Ectodermal cell (in vitro differentiated cells): ENCODE data around the gene M6PR.

ENCODE experiments used
- H3K27ac ChIP-seq: 2 replicates; pipeline ENCODE4 v1.7.0; 2013; ENCODE audit warnings: mild to moderate bottlenecking, low read depth, low read length; ENCODE audit not compliant: insufficient read depth, poor library complexity, severe bottlenecking
- H3K27me3 ChIP-seq: 2 replicates; pipeline ENCODE4 v1.7.0; 2013; ENCODE audit warnings: mild to moderate bottlenecking, low read length; ENCODE audit not compliant: insufficient read depth, control insufficient read depth, poor library complexity, severe bottlenecking
- H3K36me3 ChIP-seq: one replicate; pipeline ENCODE4 v1.7.0; 2013; ENCODE audit warnings: low read length; ENCODE audit not compliant: control insufficient read depth, insufficient read depth
- H3K4me1 ChIP-seq: one replicate; pipeline ENCODE4 v1.7.0; 2013; ENCODE audit warnings: low read length; ENCODE audit not compliant: control insufficient read depth, insufficient read depth
- H3K4me3 ChIP-seq: 2 replicates; pipeline ENCODE4 v1.7.0; 2013; ENCODE audit warnings: low read depth, low read length, control low read depth; ENCODE audit not compliant: insufficient read depth
- H3K9me3 ChIP-seq: 2 replicates; pipeline ENCODE4 v1.7.0; 2013; ENCODE audit warnings: mild to moderate bottlenecking, low read length, moderate library complexity; ENCODE audit not compliant: control insufficient read depth
- WGBS, 2 experiments: methylation state at CpG; one replicate each; pipeline ENCODE4 v1.1.7; 2013; ENCODE audit warnings: missing lambda C conversion rate in 2 of 2; 5-methylcytosine and 5-hydroxymethylcytosine counted together

M6PR gene

GRCh38 chr12:8899830-8900229 lies 49.6 kb downstream of the M6PR start:
- Histone ChIP-seq H3K4me1 (no peaks in the 10 kb centered on the region), H3K9me3 (no peaks in the 10 kb centered on the region), H3K4me3 (no peak overlapping the region), H3K27ac (no peak overlapping the region), H3K36me3 (no peaks in the 10 kb centered on the region), H3K27me3 (no peaks in the 10 kb centered on the region)
- 92 to 96% methylated on average over 6 of the region's 6 CpGs for WGBS, 2 experiments

DNA sequence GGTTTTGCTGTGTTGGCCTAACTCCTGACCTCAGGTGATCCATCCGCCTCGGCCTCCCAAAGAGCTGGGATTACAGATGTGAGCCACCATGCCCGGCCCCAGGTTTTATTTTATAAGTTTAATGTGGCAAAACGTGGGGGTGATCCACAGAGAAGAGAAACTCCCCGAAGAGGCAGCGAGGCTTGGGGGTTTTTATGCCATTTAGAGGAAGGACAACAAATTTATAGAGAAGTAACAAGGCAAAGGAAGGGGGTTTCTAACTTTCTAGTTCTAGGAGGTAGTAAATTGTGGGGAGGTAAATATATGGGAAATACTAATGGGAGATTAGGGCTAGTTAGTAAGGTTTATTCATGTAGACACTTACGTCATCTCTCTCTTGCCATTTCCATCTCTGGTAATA lies 52.4 kb downstream of the M6PR start:
- Histone ChIP-seq H3K27me3 (no peaks in the 10 kb centered on the region), H3K4me1 (no peaks in the 10 kb centered on the region), H3K27ac (no peak overlapping the region), H3K36me3 (no peaks in the 10 kb centered on the region), H3K4me3 (no peak overlapping the region), H3K9me3 (no peaks in the 10 kb centered on the region)
- WGBS, 2 experiments = 93 to 94% methylated on average over 7 of the region's 7 CpGs

GRCh38 chr12:8894986-8895385 lies 54.5 kb downstream of the M6PR start:
- H3K4me1 ChIP-seq = no peaks in the 10 kb centered on the region
- no peak overlapping the region for H3K27ac ChIP-seq
- no peaks in the 10 kb centered on the region for H3K36me3 ChIP-seq
- H3K27me3 ChIP-seq = no peaks in the 10 kb centered on the region
- no peak overlapping the region for H3K4me3 ChIP-seq
- no CpG with 5 or more reads among the region's 1 CpG for WGBS, 2 experiments
- no peaks in the 10 kb centered on the region for H3K9me3 ChIP-seq

DNA sequence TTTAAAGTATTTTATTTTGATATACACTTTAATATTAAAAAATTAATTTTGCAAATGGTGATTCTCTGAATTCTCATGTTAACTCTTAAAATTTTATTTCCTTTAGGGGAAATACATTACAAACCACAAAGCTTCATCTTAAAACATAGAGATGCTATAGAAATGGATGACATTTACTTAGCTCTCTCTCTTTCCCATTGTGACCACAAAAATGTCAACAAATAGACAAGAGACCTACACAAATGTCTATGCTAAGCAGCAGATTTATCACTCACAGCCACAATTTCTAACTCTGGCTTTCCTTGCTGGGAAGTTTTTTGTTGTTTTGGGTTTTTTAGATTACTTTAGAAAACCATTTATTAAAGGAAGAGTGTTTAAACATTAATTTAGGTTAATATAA lies 55.1 kb downstream of the M6PR start:
- no peak overlapping the region for H3K27ac ChIP-seq

DNA sequence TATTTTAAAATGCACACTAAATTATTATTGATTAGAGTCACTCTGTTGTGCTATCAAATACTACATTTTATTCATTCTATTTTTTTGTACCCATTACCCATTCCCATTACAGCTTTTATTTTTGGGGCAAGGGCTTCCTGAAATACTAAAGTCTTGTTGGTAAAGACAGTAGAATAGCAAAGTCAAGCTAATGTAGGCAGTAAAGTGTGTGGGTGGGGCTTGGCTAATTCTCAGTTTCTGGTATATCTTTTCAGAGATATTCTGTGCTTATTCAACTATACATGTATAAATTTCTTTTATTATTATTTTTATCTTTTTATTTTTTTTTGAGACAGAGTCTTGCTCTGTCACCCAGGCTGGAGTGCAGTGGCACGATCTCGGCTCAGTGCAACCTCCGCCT lies 57.5 kb downstream of the M6PR start:
- H3K27me3 ChIP-seq = no peaks in the 10 kb centered on the region
- H3K4me1 ChIP-seq = no peaks in the 10 kb centered on the region
- H3K4me3 ChIP-seq = no peak overlapping the region
- no peaks in the 10 kb centered on the region for H3K36me3 ChIP-seq
- 91 to 94% methylated on average over 3 of the region's 3 CpGs for WGBS, 2 experiments
- H3K9me3 ChIP-seq = no peaks in the 10 kb centered on the region
- no peak overlapping the region for H3K27ac ChIP-seq

More for the DNA sequence above, 55.1 kb downstream of the M6PR start:
- Histone ChIP-seq H3K36me3 (no peaks in the 10 kb centered on the region), H3K27me3 (no peaks in the 10 kb centered on the region), H3K4me3 (no peak overlapping the region), H3K4me1 (no peaks in the 10 kb centered on the region), H3K9me3 (no peaks in the 10 kb centered on the region)
